Measurements from ENCODE around the gene CACNB1.

Gene CACNB1

GRCh38 chr17:39219647-39220154, 22.2 kb upstream of the CACNB1 start:
- H3K4me3 ChIP-seq (ENCODE audit: control insufficient read depth, low read depth, low read length), result no peak overlapping the region
- no peak for TF ChIP-seq CTCF (IDR thresholded peaks at IDR 0.05; ENCODE audit: control insufficient read depth, insufficient read depth, low read depth, low read length, missing control alignments)
- DNase-seq (ENCODE audit: low read depth), result no peak

- no peak for TF ChIP-seq CTCF (IDR thresholded peaks at IDR 0.05; ENCODE audit: control insufficient read depth, insufficient read depth, low read depth, low read length, missing control alignments)
- H3K4me3 ChIP-seq (ENCODE audit: control insufficient read depth, low read depth, low read length), result no peak overlapping the region
- DNase-seq (ENCODE audit: low read depth), result no peak
These were observed 21.4 kb upstream of the CACNB1 start for GRCh38 chr17:39218906-39219305.

- DNase-seq (ENCODE audit: low read depth), result no peak
- TF ChIP-seq CTCF (IDR thresholded peaks at IDR 0.05; ENCODE audit: control insufficient read depth, insufficient read depth, low read depth, low read length, missing control alignments), result no peak
- no peak overlapping the region for H3K4me3 ChIP-seq (ENCODE audit: control insufficient read depth, low read depth, low read length)
These were observed 20.4 kb upstream of the CACNB1 start for GRCh38 chr17:39217734-39218369.

- no peak for TF ChIP-seq CTCF (IDR thresholded peaks at IDR 0.05; ENCODE audit: control insufficient read depth, insufficient read depth, low read depth, low read length, missing control alignments)
- DNase-seq (ENCODE audit: low read depth), result no peak
- H3K4me3 ChIP-seq (ENCODE audit: control insufficient read depth, low read depth, low read length), result no peak overlapping the region
These were observed 16.4 kb upstream of the CACNB1 start for GRCh38 chr17:39213852-39214251.

- TF ChIP-seq CTCF (IDR thresholded peaks at IDR 0.05; ENCODE audit: control insufficient read depth, insufficient read depth, low read depth, low read length, missing control alignments), result no peak
- H3K4me3 ChIP-seq (ENCODE audit: control insufficient read depth, low read depth, low read length), result no peak overlapping the region
- DNase-seq (ENCODE audit: low read depth), result no peak
These were observed 15.5 kb upstream of the CACNB1 start for GRCh38 chr17:39212841-39213480.

GRCh38 chr17:39212195-39212810, 14.8 kb upstream of the CACNB1 start:
- H3K4me3 ChIP-seq (ENCODE audit: control insufficient read depth, low read depth, low read length), result no peak overlapping the region
- no peak for DNase-seq (ENCODE audit: low read depth)
- no peak for TF ChIP-seq CTCF (IDR thresholded peaks at IDR 0.05; ENCODE audit: control insufficient read depth, insufficient read depth, low read depth, low read length, missing control alignments)
